ENCODE measurements around the gene UNC13B. TPM values are rescaled to one million over a fixed set of nuclear protein-coding genes. Genes with fewer than 3 reads are reported as not detected.

Gene UNC13B
- total RNA-seq, 1 experiment from 2014 or later, result 48.2 TPM

DNA sequence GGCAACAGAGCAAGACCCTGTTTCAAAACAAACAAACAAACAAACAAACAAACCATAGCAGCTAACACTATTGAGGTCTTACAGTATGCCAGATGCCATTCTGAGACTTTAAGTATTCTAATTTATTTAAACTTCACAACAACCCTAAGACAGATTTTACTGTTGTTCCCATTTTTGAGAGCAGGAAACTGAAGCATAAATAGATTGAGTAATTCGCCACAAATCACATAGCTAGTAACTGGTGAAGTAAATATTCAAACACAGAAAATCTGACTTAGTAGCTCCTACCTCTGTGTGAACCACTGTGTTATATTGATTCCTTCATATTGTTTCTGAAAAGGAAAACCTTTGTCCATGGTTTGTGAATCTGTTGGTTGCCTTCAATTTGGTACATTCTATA is 98.4 kb downstream of the UNC13B start:
- H3K4me1 Mint-ChIP-seq, result peaks cover 3 to 4% of the 10 kb centered on the region in 2 experiments; a peak in 2 of 4 replicates
- Histone ChIP-seq H4K5ac (ENCODE audit: insufficient read length, low read depth, low read length) (no peak overlapping the region), H4K20me1 (ENCODE audit: control insufficient read depth, insufficient read depth, insufficient read length) (no peaks in the 10 kb centered on the region), H3T11ph (ENCODE audit: low read length) (no peak overlapping the region), H2BK15ac (ENCODE audit: low read depth, low read length) (no peak overlapping the region), H3K79me1 (ENCODE audit: insufficient read depth, low read depth, low read length, poor library complexity, severe bottlenecking) (no peaks in the 10 kb centered on the region), H3K27ac (ENCODE audit: insufficient read length, low read depth, low read length) (no peak overlapping the region), H3K18ac (ENCODE audit: insufficient read length, low read depth, low read length) (no peak overlapping the region), H4K8ac (replicated peaks; ENCODE audit: insufficient read length, low read depth, low read length) (no peak overlapping the region), H4K91ac (ENCODE audit: insufficient read length, low read depth, low read length) (no peak overlapping the region), H3K23me2 (ENCODE audit: insufficient read length, low read depth, low read length, poor library complexity, severe bottlenecking) (no peaks in the 10 kb centered on the region), H2BK12ac (ENCODE audit: insufficient read length, low read depth, low read length) (no peak overlapping the region), H3K27me3 (ENCODE audit: insufficient read depth, low read length) (no peaks in the 10 kb centered on the region), H2AFZ (ENCODE audit: low read length) (no peak overlapping the region), H3K14ac (ENCODE audit: insufficient read depth, low read length) (no peak overlapping the region), H2AK5ac (ENCODE audit: insufficient read length, low read length) (no peak overlapping the region), H3K56ac (ENCODE audit: insufficient read length, low read depth, low read length) (no peak overlapping the region), H3K23ac (ENCODE audit: insufficient read length, low read depth, low read length) (no peak overlapping the region), H3K4me1 (ENCODE audit: insufficient read depth, low read length) (no peaks in the 10 kb centered on the region), H3K9ac (ENCODE audit: extremely low read depth, insufficient read length, low read length) (no peak overlapping the region), H2BK5ac (ENCODE audit: insufficient read length, low read length) (no peak overlapping the region), H3K9me3 (ENCODE audit: control insufficient read depth, low read depth, low read length) (no peaks in the 10 kb centered on the region), H3K79me2 (ENCODE audit: insufficient read depth, low read length) (no peaks in the 10 kb centered on the region), H3K4me2 (ENCODE audit: insufficient read depth, insufficient read length, low read length) (no peak overlapping the region), H2BK120ac (ENCODE audit: low read depth, low read length, poor library complexity, severe bottlenecking) (no peak overlapping the region), H2BK20ac (ENCODE audit: low read depth, low read length, poor library complexity, severe bottlenecking) (no peak overlapping the region), H3K4ac (ENCODE audit: low read depth, low read length) (no peak overlapping the region)
- TF ChIP-seq, protein P1, sequence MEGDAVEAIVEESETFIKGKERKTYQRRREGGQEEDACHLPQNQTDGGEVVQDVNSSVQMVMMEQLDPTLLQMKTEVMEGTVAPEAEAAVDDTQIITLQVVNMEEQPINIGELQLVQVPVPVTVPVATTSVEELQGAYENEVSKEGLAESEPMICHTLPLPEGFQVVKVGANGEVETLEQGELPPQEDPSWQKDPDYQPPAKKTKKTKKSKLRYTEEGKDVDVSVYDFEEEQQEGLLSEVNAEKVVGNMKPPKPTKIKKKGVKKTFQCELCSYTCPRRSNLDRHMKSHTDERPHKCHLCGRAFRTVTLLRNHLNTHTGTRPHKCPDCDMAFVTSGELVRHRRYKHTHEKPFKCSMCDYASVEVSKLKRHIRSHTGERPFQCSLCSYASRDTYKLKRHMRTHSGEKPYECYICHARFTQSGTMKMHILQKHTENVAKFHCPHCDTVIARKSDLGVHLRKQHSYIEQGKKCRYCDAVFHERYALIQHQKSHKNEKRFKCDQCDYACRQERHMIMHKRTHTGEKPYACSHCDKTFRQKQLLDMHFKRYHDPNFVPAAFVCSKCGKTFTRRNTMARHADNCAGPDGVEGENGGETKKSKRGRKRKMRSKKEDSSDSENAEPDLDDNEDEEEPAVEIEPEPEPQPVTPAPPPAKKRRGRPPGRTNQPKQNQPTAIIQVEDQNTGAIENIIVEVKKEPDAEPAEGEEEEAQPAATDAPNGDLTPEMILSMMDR (conservative IDR thresholded peaks at IDR 0.05), result no peak
- H3K27ac Mint-ChIP-seq, result no peak overlapping the region
- no peak for DNase-seq
- no CpG with 5 or more reads among the region's 1 CpG for WGBS (ENCODE audit: extremely low coverage, insufficient read length, low lambda C conversion rate)
- H3K36me3 Mint-ChIP-seq (ENCODE audit: insufficient read depth in 1 of 3, low read depth in 3 of 3), result no peaks in the 10 kb centered on the region
- H3K4me3 Mint-ChIP-seq, result no peak overlapping the region
- H3K27me3 Mint-ChIP-seq (ENCODE audit: low read depth), result no peaks in the 10 kb centered on the region
- H3K9me3 Mint-ChIP-seq, result no peaks in the 10 kb centered on the region
